HG02588 (cell line): ENCODE results near the gene WDFY1.

Experiments used
- ATAC-seq: cut with Tn5 transposase; IDR thresholded peaks from one replicate; pipeline ENCODE4 v1.9.1; 2021; ENCODE audit warnings: mild to moderate bottlenecking, moderate library complexity; ENCODE audit not compliant: unreplicated experiment

Gene WDFY1

DNA sequence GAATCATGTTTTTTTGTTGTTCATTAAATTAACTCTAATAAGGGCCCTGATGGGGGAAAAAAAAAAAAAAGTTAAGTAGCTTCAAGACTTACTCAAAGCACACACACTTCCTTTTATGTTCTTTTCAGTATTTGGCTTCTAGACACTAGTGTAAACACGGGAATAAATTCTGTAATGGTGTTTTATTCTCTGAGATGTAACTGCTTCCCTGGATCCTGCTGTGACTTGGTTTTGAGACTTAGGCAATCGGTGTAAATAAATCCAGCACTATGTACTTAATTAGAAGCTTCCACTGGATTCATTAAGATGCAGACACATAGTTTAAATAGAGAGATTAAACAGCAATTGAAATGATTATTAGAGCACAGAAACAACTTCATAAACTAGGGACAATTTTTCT, 81.6 kb downstream of the WDFY1 start:
- no peak for ATAC-seq

DNA sequence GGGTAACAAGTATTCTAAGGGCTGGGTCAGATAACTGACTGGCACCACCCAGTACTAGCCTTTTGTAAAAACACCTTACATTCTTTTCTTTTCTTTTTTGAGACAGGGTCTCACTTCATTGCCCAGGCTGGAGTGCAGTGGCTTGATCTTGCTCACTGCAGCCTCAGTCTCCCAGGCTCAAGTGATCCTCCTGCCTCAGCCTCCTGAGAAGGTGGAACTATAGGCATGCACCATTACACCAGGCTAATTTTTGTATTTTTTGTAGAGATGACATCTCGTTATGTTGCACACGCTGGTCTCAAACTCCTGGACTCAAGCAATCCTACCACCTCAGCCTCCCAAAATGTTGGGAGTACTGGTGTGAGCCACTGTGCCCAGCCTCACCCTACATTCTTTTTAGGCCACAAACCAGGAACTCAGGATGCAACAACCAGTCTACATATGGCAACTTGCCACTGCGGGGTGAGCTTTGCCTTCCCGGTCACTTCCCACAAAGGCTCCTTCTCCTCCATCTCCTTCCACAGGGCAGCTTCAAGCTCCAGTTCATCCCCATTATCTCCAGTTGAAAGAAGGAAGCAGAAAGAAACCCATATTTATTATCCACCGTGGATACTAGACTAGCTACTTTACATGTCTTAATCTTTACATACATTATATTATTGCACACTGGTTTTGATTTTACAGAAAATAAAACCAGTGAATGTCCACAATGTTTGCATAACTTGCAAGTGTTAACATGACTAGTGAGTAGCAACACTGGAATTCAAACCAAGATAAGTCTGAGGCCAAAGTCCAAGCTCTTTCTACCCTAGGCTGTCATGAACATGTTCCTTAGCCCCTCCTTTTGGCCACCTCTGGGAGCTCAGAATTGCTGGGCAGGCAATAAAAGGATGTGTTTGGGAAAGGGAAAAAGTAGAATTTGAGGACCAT, 84.1 kb downstream of the WDFY1 start:
- no peak for ATAC-seq

- ATAC-seq: no peak
Measured at GRCh38 chr2:223859070-223859469, 86.1 kb downstream of the WDFY1 start.

- no peak for ATAC-seq
Measured at GRCh38 chr2:223856584-223856983, 88.6 kb downstream of the WDFY1 start.

DNA sequence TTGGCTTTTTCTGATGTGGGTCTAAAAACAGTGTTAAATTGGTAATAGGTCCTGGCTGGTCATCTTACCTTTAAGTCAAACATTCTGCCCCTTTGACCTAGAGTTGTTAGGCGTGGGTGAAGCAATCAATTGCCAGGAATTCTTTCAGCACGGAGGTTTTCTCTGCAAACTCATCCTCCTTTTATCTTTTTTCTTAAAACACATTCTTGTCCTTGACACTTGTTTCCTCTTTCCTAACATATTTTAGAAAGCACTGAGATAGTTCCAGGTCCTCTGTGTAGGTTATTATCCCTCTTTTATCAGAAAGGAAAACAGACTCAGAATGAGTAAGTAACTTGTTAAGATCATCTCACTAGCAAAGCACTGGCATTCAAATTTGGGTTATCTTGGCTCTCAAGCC, 89.1 kb downstream of the WDFY1 start:
- no peak for ATAC-seq

DNA sequence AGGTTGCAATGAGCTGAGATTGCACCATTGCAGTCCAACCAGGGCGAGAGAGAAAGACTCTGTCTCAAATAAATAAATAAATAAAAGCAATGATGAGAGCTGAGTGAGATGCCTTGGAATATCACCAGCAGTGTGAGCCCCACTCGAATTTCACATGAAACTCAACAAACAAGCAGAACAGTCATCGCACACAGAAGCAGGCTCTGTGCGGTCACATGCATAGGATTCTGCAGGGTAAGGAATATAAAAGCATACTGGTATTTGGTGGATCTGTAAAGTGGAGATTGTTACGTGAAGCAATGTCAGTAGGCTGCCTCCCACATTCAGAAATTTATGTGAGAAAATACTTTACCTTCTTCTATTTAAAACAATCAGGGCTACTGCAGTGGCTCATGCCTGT, 89.7 kb downstream of the WDFY1 start:
- no peak for ATAC-seq

DNA sequence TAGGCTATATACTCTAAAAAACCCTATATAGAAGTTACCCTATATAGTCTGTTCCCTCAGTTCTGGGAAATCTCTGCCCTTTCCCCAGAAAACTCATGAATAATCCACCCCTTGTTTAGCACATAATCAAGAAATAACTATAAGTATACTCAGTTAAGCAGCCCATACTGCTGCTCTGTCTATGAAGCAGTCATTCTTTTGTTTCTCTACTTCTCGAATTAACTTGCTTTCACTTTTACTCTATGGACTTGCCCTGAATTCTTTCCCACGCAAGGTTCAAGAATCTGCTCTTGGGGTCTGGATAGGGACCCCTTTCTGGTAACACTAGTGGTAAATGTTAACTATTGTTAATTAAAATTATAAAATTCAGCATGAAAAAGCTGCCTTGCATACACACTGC, 90.4 kb downstream of the WDFY1 start:
- no peak for ATAC-seq

GRCh38 chr2:223853425-223853837, 91.7 kb downstream of the WDFY1 start:
- ATAC-seq: no peak

GRCh38 chr2:223852281-223852795, 92.8 kb downstream of the WDFY1 start:
- no peak for ATAC-seq

- ATAC-seq: no peak
Measured at GRCh38 chr2:223847410-223847809, 97.7 kb downstream of the WDFY1 start.

DNA sequence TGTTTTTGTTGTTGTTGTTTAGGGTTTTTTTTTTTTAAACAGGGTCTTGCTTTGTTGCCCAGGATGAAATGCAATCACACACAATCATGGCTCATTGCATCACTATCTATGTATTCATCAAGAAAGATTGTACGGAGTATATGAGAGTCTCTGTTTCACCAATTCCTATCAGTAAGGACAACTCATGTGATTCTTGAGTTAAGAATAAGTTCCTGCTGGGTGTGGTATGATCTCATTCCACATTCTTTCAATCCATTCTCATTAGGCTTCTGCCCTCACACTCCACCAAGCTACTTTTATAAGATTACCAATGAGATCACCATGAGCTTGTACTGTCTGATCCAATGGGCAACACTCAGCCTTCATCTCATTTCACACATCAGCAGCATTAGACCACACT, 98.6 kb downstream of the WDFY1 start:
- ATAC-seq: no peak

GRCh38 chr2:223841436-223842190, 103.5 kb downstream of the WDFY1 start:
- no peak for ATAC-seq

DNA sequence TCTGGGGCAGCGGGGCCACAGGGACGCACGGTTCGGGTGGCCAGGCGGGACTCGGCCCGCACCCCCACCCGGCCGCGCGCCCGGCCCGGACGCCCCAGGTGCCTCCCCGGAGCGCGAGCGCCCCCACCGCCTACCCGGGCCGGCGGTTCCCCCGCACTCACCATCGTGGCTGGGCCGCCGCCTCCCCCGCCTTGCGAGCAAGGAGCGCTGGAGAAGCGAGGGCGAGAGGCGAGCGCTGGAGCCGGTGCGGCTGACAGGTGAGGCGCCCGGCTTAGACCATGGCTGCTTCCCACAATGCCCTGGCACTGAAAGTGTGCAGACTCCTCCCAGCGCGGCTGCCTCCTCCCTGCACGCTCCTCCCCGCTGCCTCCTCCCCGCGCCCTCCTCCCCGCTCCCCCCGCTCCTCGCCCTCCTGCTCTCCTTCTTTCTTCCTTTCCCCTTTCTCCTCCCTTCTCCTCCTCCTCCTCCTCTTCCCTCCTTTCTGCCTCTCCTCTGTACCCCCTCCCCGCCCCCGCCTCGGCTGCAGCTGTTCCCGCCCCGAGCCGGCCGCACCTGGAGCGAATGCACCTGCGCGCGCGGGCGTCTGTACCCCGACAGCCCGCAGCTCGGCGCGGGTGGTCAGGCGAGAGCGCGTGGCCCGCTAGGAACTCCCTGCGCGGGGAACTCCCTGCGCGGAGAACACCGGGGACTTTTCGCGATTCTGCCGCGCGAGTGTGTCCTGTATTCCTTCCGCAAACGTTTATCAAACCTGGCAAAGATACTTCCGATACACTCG, 107.7 kb downstream of the WDFY1 start, which contains the start of gene AP1S3:
Gene AP1S3 (minus strand): TSS at position 296 of the 775 bp plus-strand sequence. CDS start 132 bp downstream, at position 164.
- peak; percentile 68 for ATAC-seq

DNA sequence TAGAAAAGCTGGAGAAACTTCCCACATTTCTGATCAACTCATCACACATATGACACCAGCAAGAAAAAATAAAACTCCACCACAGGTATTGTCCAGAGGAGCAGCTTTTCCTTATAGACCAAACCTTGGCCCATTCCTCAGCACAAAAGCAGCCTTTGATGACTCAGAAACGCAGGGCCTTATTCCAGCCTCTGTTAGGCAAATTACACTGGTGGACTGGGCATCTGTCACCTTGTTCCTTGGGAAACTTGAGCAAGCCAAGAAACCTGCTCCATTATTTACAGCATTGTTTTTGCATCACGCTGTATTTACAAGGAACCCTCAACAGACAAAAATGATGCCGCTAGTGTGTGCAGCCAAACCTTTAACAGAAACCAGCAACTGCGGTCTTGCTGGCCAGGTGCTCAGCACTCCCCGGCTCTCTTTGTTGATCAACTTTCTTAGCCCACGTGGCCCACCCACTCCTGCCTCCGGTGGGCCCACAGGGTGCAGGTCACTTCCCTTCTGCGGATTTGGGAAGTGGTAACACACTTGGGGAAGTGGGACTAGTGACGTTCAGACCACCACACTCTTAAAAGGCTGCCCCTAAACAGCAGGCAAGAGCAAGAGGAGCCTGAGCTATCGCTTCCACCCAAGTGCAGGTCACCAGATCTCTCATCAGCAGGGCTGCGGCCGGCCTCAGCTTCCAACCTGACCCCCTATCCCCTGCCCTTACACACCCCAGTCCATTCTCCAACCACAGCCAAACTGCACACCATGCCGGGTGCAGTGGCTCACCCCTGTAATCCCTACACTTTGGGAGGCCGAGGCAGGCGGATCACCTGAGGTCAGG, 109.2 kb downstream of the WDFY1 start:
- ATAC-seq: peak; percentile 63

DNA sequence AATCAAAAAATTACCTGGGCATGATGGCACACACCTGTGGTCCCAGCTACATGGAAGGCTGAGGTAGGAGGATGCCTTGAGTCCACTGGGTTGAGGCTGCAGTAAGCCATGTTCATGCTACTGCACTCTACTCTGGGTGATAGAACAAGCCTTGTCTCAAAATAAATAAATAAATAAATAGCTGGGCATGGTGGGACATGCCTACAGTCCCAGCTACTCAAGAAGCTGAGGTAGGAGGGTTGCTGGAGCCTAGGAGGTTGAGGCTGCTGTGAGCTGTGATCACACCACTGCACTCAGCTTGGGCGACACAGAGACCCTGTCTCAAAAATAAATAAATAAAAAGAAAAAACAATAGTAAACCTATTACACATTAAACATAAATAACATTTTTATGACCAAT, 110.7 kb downstream of the WDFY1 start:
- ATAC-seq: no peak

GRCh38 chr2:223832241-223832903, 112.8 kb downstream of the WDFY1 start:
- ATAC-seq: no peak

- no peak for ATAC-seq
Measured at GRCh38 chr2:223829128-223829527, 116.0 kb downstream of the WDFY1 start.

- no peak for ATAC-seq
Measured at GRCh38 chr2:223828314-223828713, 116.8 kb downstream of the WDFY1 start.

- no peak for ATAC-seq
Measured at GRCh38 chr2:223826995-223827394, 118.1 kb downstream of the WDFY1 start.
